HCT116 (cell line): ENCODE measurements around the gene METRN. TPM values are rescaled to one million over a fixed set of nuclear protein-coding genes. Genes with fewer than 3 reads are reported as not detected.
A peak's percentile ranks its signal among the peaks of the same experiment; 100 is the strongest.

ENCODE experiments used
- ATAC-seq: fragments of 200-7000 bp; cut with Tn5 transposase; 2 replicates; pipeline ENCODE4 v1.9.1; 2020; ENCODE audit warnings: mild to moderate bottlenecking, moderate library complexity
- BruUV-seq: library from RNA; stranded (reverse); fragments of 400-500 nt; replicated peaks from 2 replicates; lab custom pipeline; 2021; lab: Mats Ljungman, UMichigan
- CTCF ChIA-PET: fragments of 300-600 bp; sonication (Branson Sonifier 250); formaldehyde crosslinking; loops from one replicate; lab custom pipeline; 2021; ENCODE audit warnings: antibody characterized with exemption; lab: Charles Lee
- POLR2A ChIA-PET: fragments of 300-600, 350-600 bp; sonication (Branson Sonifier 250); formaldehyde crosslinking; loops from one replicate; lab custom pipeline; 2021; ENCODE audit warnings: antibody characterized with exemption; lab: Charles Lee
- RAD21 ChIA-PET, 2 experiments: fragments of 300-600 bp; sonication (Branson Sonifier 250); formaldehyde crosslinking; loops; one replicate each; lab custom pipeline; 2023; ENCODE audit warnings: low total read pairs in 2 of 2; ENCODE audit not compliant: uncharacterized antibody in 2 of 2, unreplicated experiment in 2 of 2, low non-redundant PET in 1 of 2; lab: Charles Lee
- DNase-seq: peaks from one replicate; pipeline ENCODE4 v3.0.0-alpha.2; 2010; ENCODE audit warnings: low read depth, low spot score
- H2AFZ ChIP-seq: fragments of 200-600 bp; shearing (Covaris generic), sonication (generic); 2 replicates; pipeline ENCODE4 v1.6.1; 2017; ENCODE audit warnings: low read depth, mixed run types, mixed read lengths, antibody characterized with exemption, low read length; ENCODE audit not compliant: poor library complexity, severe bottlenecking
- H3K27ac ChIP-seq: 2 replicates; pipeline ENCODE4 v1.5.1; 2012; ENCODE audit warnings: low read depth, low read length
- H3K27me3 ChIP-seq: fragments of 200-600 bp; sonication (generic); 2 replicates; pipeline ENCODE4 v1.6.1; 2016; ENCODE audit warnings: mixed run types, low read length, mixed read lengths; ENCODE audit not compliant: insufficient read depth
- H3K36me3 ChIP-seq, 2 experiments: fragments of 200-500 bp in 1 of 2; fragments of 200-600 bp in 1 of 2; sonication (Bioruptor generic) in 1 of 2; sonication (generic) in 1 of 2; 2 replicates each; pipeline versions ENCODE4 v1.5.1 to v1.6.1; 2014 to 2016; ENCODE audit warnings: low read length in 2 of 2, inconsistent platforms in 1 of 2, mixed read lengths in 1 of 2, mixed run types in 1 of 2; ENCODE audit not compliant: insufficient read depth in 2 of 2, control insufficient read depth in 1 of 2
- H3K4me1 ChIP-seq, 2 experiments: fragments of 200-600 bp in 1 of 2; sonication (generic) in 1 of 2; 2 replicates each; pipeline versions ENCODE4 v1.5.1 to v1.6.1; 2012 to 2017; ENCODE audit warnings: low read length in 2 of 2, inconsistent platforms in 1 of 2, mild to moderate bottlenecking in 1 of 2, mixed read lengths in 1 of 2, mixed run types in 1 of 2, moderate library complexity in 1 of 2; ENCODE audit not compliant: insufficient read depth in 2 of 2, control insufficient read depth in 1 of 2
- H3K4me2 ChIP-seq: fragments of 200-600 bp; sonication (generic); 2 replicates; pipeline ENCODE4 v1.6.1; 2017; ENCODE audit warnings: mixed run types, low read length, mixed read lengths
- H3K4me3 ChIP-seq, 2 experiments: fragments of 200-600 bp in 1 of 2; sonication (generic) in 1 of 2; replicated peaks in 1 of 2; 2 replicates each; pipeline ENCODE4 v1.5.1; 2011 to 2016; ENCODE audit warnings: low read length in 2 of 2, control low read depth in 1 of 2, low read depth in 1 of 2, mild to moderate bottlenecking in 1 of 2, mixed read lengths in 1 of 2, mixed run types in 1 of 2
- H3K79me2 ChIP-seq: fragments of 200-600 bp; sonication (generic); 2 replicates; pipeline ENCODE4 v1.6.1; 2017; ENCODE audit warnings: mild to moderate bottlenecking, mixed run types, low read length, moderate library complexity, mixed read lengths; ENCODE audit not compliant: insufficient read depth
- H3K9ac ChIP-seq: fragments of 200-600 bp; sonication (generic); 2 replicates; pipeline ENCODE4 v1.6.1; 2016; ENCODE audit warnings: low read length, mixed read lengths
- H3K9me2 ChIP-seq: fragments of 200-600 bp; sonication (generic), shearing (Covaris generic); 2 replicates; pipeline ENCODE4 v1.6.1; 2017; ENCODE audit warnings: mixed run types, mild to moderate bottlenecking, moderate library complexity; ENCODE audit not compliant: insufficient read depth
- H3K9me3 ChIP-seq, 2 experiments: fragments of 200-500 bp in 1 of 2; fragments of 200-600 bp in 1 of 2; sonication (Bioruptor generic) in 1 of 2; sonication (generic) in 1 of 2; 2 replicates each; pipeline ENCODE4 v1.6.1; 2014 to 2017; ENCODE audit warnings: low read length in 2 of 2, mixed read lengths in 2 of 2, inconsistent platforms in 1 of 2, low read depth in 1 of 2, mild to moderate bottlenecking in 1 of 2, mixed run types in 1 of 2, moderate library complexity in 1 of 2; ENCODE audit not compliant: control insufficient read depth in 1 of 2, insufficient read depth in 1 of 2
- H4K20me1 ChIP-seq: fragments of 200-600 bp; sonication (generic), shearing (Covaris generic); 2 replicates; pipeline ENCODE4 v1.6.1; 2017; ENCODE audit warnings: mixed run types, mild to moderate bottlenecking, moderate library complexity; ENCODE audit not compliant: insufficient read depth
- POLR2A ChIP-seq: IDR thresholded peaks from 2 replicates; pipeline ENCODE4 v1.7.0; 2011; ENCODE audit warnings: borderline replicate concordance; ENCODE audit not compliant: insufficient read depth, insufficient read length; ENCODE audit errors: extremely low read depth
- SP1 ChIP-seq: IDR thresholded peaks from 2 replicates; pipeline ENCODE4 v1.6.1; 2012; ENCODE audit warnings: low read depth
- intact Hi-C: fragments of 100-400 bp; cut with micrococcal nuclease; formaldehyde crosslinking; loops from 2 replicates; pipeline ENCODE4 v1.10.0; 2022
- total RNA-seq: library from RNA; stranded (reverse); gene quantifications from one replicate; pipeline ENCODE4 v1.2.1, GENCODE V29; 2021; ENCODE audit not compliant: unreplicated experiment
- TF ChIP-seq, protein P1 (sequence below), 3 experiments: fragments of 200-600 bp in 1 of 3; sonication (generic) in 1 of 3; IDR thresholded peaks in 2 of 3; conservative IDR thresholded peaks in 1 of 3; 2 replicates each; pipeline ENCODE4 v1.5.1; 2012 to 2017; ENCODE audit warnings: low read depth in 2 of 3, low read length in 2 of 3, antibody characterized with exemption in 1 of 3, borderline replicate concordance in 1 of 3, control low read depth in 1 of 3, mild to moderate bottlenecking in 1 of 3, mixed read lengths in 1 of 3, mixed run types in 1 of 3, moderate library complexity in 1 of 3; ENCODE audit not compliant: insufficient read depth in 1 of 3

The METRN gene
- total RNA-seq, 1 experiment from 2014 or later: 193 TPM

DNA sequence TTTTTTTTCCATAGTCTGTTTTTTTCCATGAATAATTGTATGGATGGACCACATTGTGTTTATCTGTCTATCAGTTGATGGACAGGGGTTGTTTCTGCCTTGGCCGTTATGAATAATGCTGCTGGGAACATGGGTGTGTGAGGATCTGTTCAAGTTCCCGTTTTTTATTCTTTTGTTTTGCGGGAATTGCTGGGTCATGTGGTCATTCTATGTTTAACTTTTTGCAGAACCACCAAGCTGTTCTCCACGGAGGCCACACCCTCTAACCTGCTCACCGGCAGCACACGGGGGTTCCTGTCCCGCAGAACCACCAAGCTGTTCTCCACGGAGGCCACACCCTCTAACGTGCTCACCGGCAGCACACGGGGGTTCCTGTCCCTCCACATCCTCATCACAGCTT is 39.7 kb downstream of the METRN start:
- ChIA-PET RAD21 (no interaction called here), CTCF (no interaction called here), POLR2A (no interaction called here)
- no peak overlapping the region for H3K27ac ChIP-seq
- intact Hi-C loops: no loop called here
- no TSS peak for BruUV-seq
- DNase-seq (no peak), ATAC-seq (no peak)
- H2AFZ ChIP-seq: no peak overlapping the region
- no peak overlapping the region for H3K9ac ChIP-seq
- no peak for TF ChIP-seq POLR2A
- H3K79me2 ChIP-seq: no peaks in the 10 kb centered on the region
- no peak overlapping the region for H3K4me3 ChIP-seq
- no peaks in the 10 kb centered on the region for H3K27me3 ChIP-seq
- H3K9me3 ChIP-seq: peaks cover 0 to 7% of the 10 kb centered on the region in 2 experiments; a peak in 1 of 4 replicates
- H4K20me1 ChIP-seq: no peaks in the 10 kb centered on the region
- H3K36me3 ChIP-seq: no peaks in the 10 kb centered on the region
- peaks cover 15 to 23% of the 10 kb centered on the region in 2 experiments for H3K4me1 ChIP-seq
- 0 out of 2 replicates have a peak overlapping the region, but pooled peaks have one; percentile 13 for H3K4me2 ChIP-seq
- no peaks in the 10 kb centered on the region for H3K9me2 ChIP-seq

DNA sequence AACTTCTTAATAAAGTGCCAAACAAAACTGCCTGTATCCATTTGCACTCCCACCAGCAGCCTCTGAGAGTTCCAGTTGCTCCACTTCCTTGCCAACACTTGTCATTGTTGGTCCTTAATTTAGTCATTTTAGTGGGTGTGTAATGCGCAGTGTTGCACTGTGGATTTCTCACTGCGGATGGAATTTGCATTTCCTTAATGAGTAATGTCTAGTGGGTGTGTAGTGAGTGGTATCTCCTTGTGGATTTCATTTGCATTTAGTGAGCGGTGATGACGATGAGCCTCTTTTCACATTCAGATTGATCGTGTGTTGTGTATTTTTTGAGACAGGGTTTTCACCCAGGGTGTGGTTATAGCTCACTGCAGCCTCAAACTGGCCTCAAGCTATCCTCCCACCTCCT is 41.5 kb downstream of the METRN start:
- no peaks in the 10 kb centered on the region for H3K27me3 ChIP-seq
- H3K4me3 ChIP-seq: no peak overlapping the region
- DNase-seq (no peak), ATAC-seq (no peak)
- intact Hi-C loops: no loop called here
- RAD21 ChIA-PET: no interaction called here
- POLR2A ChIA-PET: no interaction called here
- CTCF ChIA-PET: no interaction called here
- H2AFZ ChIP-seq: no peak overlapping the region
- no peak overlapping the region for H3K4me2 ChIP-seq
- H3K9me3 ChIP-seq: peaks cover 0 to 7% of the 10 kb centered on the region in 2 experiments; a peak in 1 of 4 replicates
- no peak overlapping the region for H3K9ac ChIP-seq
- no peaks in the 10 kb centered on the region for H3K36me3 ChIP-seq
- no peaks in the 10 kb centered on the region for H4K20me1 ChIP-seq
- no peak overlapping the region for H3K27ac ChIP-seq
- no peak for TF ChIP-seq SP1
- TF ChIP-seq, protein P1, sequence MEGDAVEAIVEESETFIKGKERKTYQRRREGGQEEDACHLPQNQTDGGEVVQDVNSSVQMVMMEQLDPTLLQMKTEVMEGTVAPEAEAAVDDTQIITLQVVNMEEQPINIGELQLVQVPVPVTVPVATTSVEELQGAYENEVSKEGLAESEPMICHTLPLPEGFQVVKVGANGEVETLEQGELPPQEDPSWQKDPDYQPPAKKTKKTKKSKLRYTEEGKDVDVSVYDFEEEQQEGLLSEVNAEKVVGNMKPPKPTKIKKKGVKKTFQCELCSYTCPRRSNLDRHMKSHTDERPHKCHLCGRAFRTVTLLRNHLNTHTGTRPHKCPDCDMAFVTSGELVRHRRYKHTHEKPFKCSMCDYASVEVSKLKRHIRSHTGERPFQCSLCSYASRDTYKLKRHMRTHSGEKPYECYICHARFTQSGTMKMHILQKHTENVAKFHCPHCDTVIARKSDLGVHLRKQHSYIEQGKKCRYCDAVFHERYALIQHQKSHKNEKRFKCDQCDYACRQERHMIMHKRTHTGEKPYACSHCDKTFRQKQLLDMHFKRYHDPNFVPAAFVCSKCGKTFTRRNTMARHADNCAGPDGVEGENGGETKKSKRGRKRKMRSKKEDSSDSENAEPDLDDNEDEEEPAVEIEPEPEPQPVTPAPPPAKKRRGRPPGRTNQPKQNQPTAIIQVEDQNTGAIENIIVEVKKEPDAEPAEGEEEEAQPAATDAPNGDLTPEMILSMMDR (IDR thresholded peaks at IDR 0.05 in 2 of 3, conservative IDR thresholded peaks at IDR 0.05 in 1 of 3; ENCODE audit: borderline replicate concordance in 1 of 3, insufficient read depth in 1 of 3, low read depth in 2 of 3, low read length in 2 of 3): peak in 1 of 3 experiments; percentile 25; a peak in 2 of 6 replicates
- H3K9me2 ChIP-seq: no peaks in the 10 kb centered on the region
- BruUV-seq: no TSS peak
- peaks cover 25 to 40% of the 10 kb centered on the region in 2 experiments for H3K4me1 ChIP-seq
- H3K79me2 ChIP-seq: peaks cover 5% of the 10 kb centered on the region
